ENCODE data around the gene ANK3. TPM values are rescaled to one million over a fixed set of nuclear protein-coding genes. Genes with fewer than 3 reads are reported as not detected.

The ANK3 gene
- total RNA-seq, 1 experiment from 2014 or later: 0.97 TPM

GRCh38 chr10:60135020-60135419 lies 254.7 kb downstream of the ANK3 start:
- no peaks in the 10 kb centered on the region for H3K9me3 ChIP-seq (replicated peaks)
- no peak overlapping the region for H3K27ac ChIP-seq
- DNase-seq (ENCODE audit: low read depth in 1 of 2, low spot score in 2 of 2): no peak
- no peaks in the 10 kb centered on the region for H3K36me3 ChIP-seq
- no peak overlapping the region for H3K4me3 ChIP-seq
- peaks cover 7% of the 10 kb centered on the region for H3K4me1 ChIP-seq (replicated peaks)
- no peaks in the 10 kb centered on the region for H3K27me3 ChIP-seq (replicated peaks)

GRCh38 chr10:60134548-60134947 lies 255.1 kb downstream of the ANK3 start:
- Histone ChIP-seq H3K9me3 (replicated peaks) (no peaks in the 10 kb centered on the region), H3K36me3 (no peaks in the 10 kb centered on the region), H3K4me3 (no peak overlapping the region), H3K4me1 (replicated peaks) (peaks cover 3% of the 10 kb centered on the region), H3K27me3 (replicated peaks) (no peaks in the 10 kb centered on the region), H3K27ac (no peak overlapping the region)
- DNase-seq (ENCODE audit: low read depth in 1 of 2, low spot score in 2 of 2): no peak

- Histone ChIP-seq H3K9me3 (replicated peaks) (no peaks in the 10 kb centered on the region), H3K36me3 (no peaks in the 10 kb centered on the region)
Observed at GRCh38 chr10:60130130-60130579, 259.5 kb downstream of the ANK3 start.

GRCh38 chr10:60125895-60126294 lies 263.8 kb downstream of the ANK3 start:
- no peaks in the 10 kb centered on the region for H3K27me3 ChIP-seq (replicated peaks)
- no peaks in the 10 kb centered on the region for H3K9me3 ChIP-seq (replicated peaks)
- no peak overlapping the region for H3K27ac ChIP-seq
- peaks cover 13% of the 10 kb centered on the region for H3K4me1 ChIP-seq (replicated peaks)
- no peak overlapping the region for H3K4me3 ChIP-seq
- no peaks in the 10 kb centered on the region for H3K36me3 ChIP-seq
- DNase-seq (ENCODE audit: low read depth in 1 of 2, low spot score in 2 of 2): no peak

More at GRCh38 chr10:60130130-60130579, 259.5 kb downstream of the ANK3 start:
- no peak for DNase-seq (ENCODE audit: low read depth in 1 of 2, low spot score in 2 of 2)
- no peak overlapping the region for H3K27ac ChIP-seq
- no peaks in the 10 kb centered on the region for H3K27me3 ChIP-seq (replicated peaks)
- no peak overlapping the region for H3K4me3 ChIP-seq
- H3K4me1 ChIP-seq (replicated peaks): no peaks in the 10 kb centered on the region

GRCh38 chr10:60124536-60124935 lies 265.1 kb downstream of the ANK3 start:
- H3K36me3 ChIP-seq: no peaks in the 10 kb centered on the region
- H3K27me3 ChIP-seq (replicated peaks): no peaks in the 10 kb centered on the region
- no peak overlapping the region for H3K27ac ChIP-seq
- no peak for DNase-seq (ENCODE audit: low read depth in 1 of 2, low spot score in 2 of 2)
- no peak overlapping the region for H3K4me3 ChIP-seq
- no peaks in the 10 kb centered on the region for H3K9me3 ChIP-seq (replicated peaks)
- H3K4me1 ChIP-seq (replicated peaks): peaks cover 13% of the 10 kb centered on the region

GRCh38 chr10:60123668-60124067 lies 266.0 kb downstream of the ANK3 start:
- H3K9me3 ChIP-seq (replicated peaks): no peaks in the 10 kb centered on the region
- H3K36me3 ChIP-seq: no peaks in the 10 kb centered on the region
- peak overlapping the region; percentile 23; the same call in 1 of the 2 replicates for H3K27ac ChIP-seq
- no peak overlapping the region for H3K4me3 ChIP-seq
- no peaks in the 10 kb centered on the region for H3K27me3 ChIP-seq (replicated peaks)
- peaks cover 13% of the 10 kb centered on the region for H3K4me1 ChIP-seq (replicated peaks)
- DNase-seq (ENCODE audit: low read depth in 1 of 2, low spot score in 2 of 2): no peak

GRCh38 chr10:60123172-60123571 lies 266.5 kb downstream of the ANK3 start:
- Histone ChIP-seq H3K9me3 (replicated peaks) (no peaks in the 10 kb centered on the region), H3K27me3 (replicated peaks) (no peaks in the 10 kb centered on the region), H3K36me3 (no peaks in the 10 kb centered on the region), H3K4me1 (replicated peaks) (peaks cover 13% of the 10 kb centered on the region), H3K27ac (peak overlapping the region; percentile 23; the same call in 1 of the 2 replicates), H3K4me3 (no peak overlapping the region)
- DNase-seq (ENCODE audit: low read depth in 1 of 2, low spot score in 2 of 2): peak in 1 of 2 experiments; percentile 9

- Histone ChIP-seq H3K36me3 (no peaks in the 10 kb centered on the region), H3K27ac (no peak overlapping the region), H3K4me1 (replicated peaks) (peaks cover 13% of the 10 kb centered on the region)
Observed at GRCh38 chr10:60122190-60122589, 267.5 kb downstream of the ANK3 start.

GRCh38 chr10:60114765-60115586 lies 274.7 kb downstream of the ANK3 start:
- no peaks in the 10 kb centered on the region for H3K4me1 ChIP-seq (replicated peaks)
- no peak overlapping the region for H3K27ac ChIP-seq
- no peaks in the 10 kb centered on the region for H3K36me3 ChIP-seq
- H3K9me3 ChIP-seq (replicated peaks): no peaks in the 10 kb centered on the region
- H3K27me3 ChIP-seq (replicated peaks): 0 out of 2 replicates have a peak, but pooled peaks cover 2% of the 10 kb centered on the region
- DNase-seq (ENCODE audit: low read depth in 1 of 2, low spot score in 2 of 2): peak in 1 of 2 experiments; percentile 29
- no peak overlapping the region for H3K4me3 ChIP-seq

More at GRCh38 chr10:60122190-60122589, 267.5 kb downstream of the ANK3 start:
- H3K27me3 ChIP-seq (replicated peaks): no peaks in the 10 kb centered on the region
- no peaks in the 10 kb centered on the region for H3K9me3 ChIP-seq (replicated peaks)
- no peak for DNase-seq (ENCODE audit: low read depth in 1 of 2, low spot score in 2 of 2)
- no peak overlapping the region for H3K4me3 ChIP-seq

GRCh38 chr10:60110739-60111138 lies 278.9 kb downstream of the ANK3 start:
- Histone ChIP-seq H3K4me1 (replicated peaks) (no peaks in the 10 kb centered on the region), H3K4me3 (no peak overlapping the region), H3K9me3 (replicated peaks) (no peaks in the 10 kb centered on the region), H3K27ac (no peak overlapping the region), H3K27me3 (replicated peaks) (0 out of 2 replicates have a peak, but pooled peaks cover 2% of the 10 kb centered on the region), H3K36me3 (no peaks in the 10 kb centered on the region)
- no peak for DNase-seq (ENCODE audit: low read depth in 1 of 2, low spot score in 2 of 2)

- Histone ChIP-seq H3K4me1 (replicated peaks) (no peaks in the 10 kb centered on the region), H3K27me3 (replicated peaks) (0 out of 2 replicates have a peak, but pooled peaks cover 2% of the 10 kb centered on the region), H3K36me3 (no peaks in the 10 kb centered on the region), H3K4me3 (no peak overlapping the region), H3K9me3 (replicated peaks) (no peaks in the 10 kb centered on the region), H3K27ac (no peak overlapping the region)
- no peak for DNase-seq (ENCODE audit: low read depth in 1 of 2, low spot score in 2 of 2)
Observed at GRCh38 chr10:60107308-60107976, 282.2 kb downstream of the ANK3 start.

GRCh38 chr10:60105295-60105695 lies 284.4 kb downstream of the ANK3 start:
- Histone ChIP-seq H3K9me3 (replicated peaks) (no peaks in the 10 kb centered on the region), H3K27ac (no peak overlapping the region), H3K36me3 (no peaks in the 10 kb centered on the region), H3K4me3 (no peak overlapping the region), H3K4me1 (replicated peaks) (no peaks in the 10 kb centered on the region), H3K27me3 (replicated peaks) (no peaks in the 10 kb centered on the region)
- DNase-seq (ENCODE audit: low read depth in 1 of 2, low spot score in 2 of 2): no peak

GRCh38 chr10:60101821-60102220 lies 287.9 kb downstream of the ANK3 start:
- Histone ChIP-seq H3K36me3 (no peaks in the 10 kb centered on the region), H3K27me3 (replicated peaks) (no peaks in the 10 kb centered on the region), H3K27ac (no peak overlapping the region), H3K9me3 (replicated peaks) (no peaks in the 10 kb centered on the region), H3K4me3 (no peak overlapping the region), H3K4me1 (replicated peaks) (no peaks in the 10 kb centered on the region)
- DNase-seq (ENCODE audit: low read depth in 1 of 2, low spot score in 2 of 2): no peak

Measured in SJSA1 (cell line).